Prostate gland (tissue), 2 donors: ENCODE results near the gene FSCN2. TPM values are rescaled to one million over a fixed set of nuclear protein-coding genes. Genes with fewer than 3 reads are reported as not detected.

Experiments used
- DNase-seq: peaks from one replicate; pipeline ENCODE4 v3.0.0-alpha.2; 2019; ENCODE audit warnings: low spot score
- H3K27ac ChIP-seq, 2 donors: fragments of 200-600 bp; sonication (generic); 2 replicates each; pipeline ENCODE4 v1.5.1; 2017 to 2019
- H3K27me3 ChIP-seq: fragments of 200-600 bp; sonication (generic); replicated peaks from 2 replicates; pipeline ENCODE4 v1.5.1; 2019; ENCODE audit not compliant: insufficient read depth
- H3K36me3 ChIP-seq, 2 donors: fragments of 200-600 bp; sonication (generic); 1 replicate in 1 of 2; 2 replicates in 1 of 2; pipeline versions ENCODE4 v1.5.1 to v1.8.1; 2017 to 2019
- H3K4me1 ChIP-seq: fragments of 200-600 bp; sonication (generic); replicated peaks from 2 replicates; pipeline ENCODE4 v1.5.1; 2019
- H3K4me3 ChIP-seq, 2 donors: fragments of 200-600 bp; sonication (generic); 2 replicates each; pipeline ENCODE4 v1.5.1; 2017 to 2019
- H3K9me3 ChIP-seq: fragments of 200-600 bp; sonication (generic); 2 replicates; pipeline ENCODE4 v1.5.1; 2017
- CTCF ChIP-seq, 4 experiments: fragments of 200-600 bp in 2 of 4; fragments of 450-650 bp in 2 of 4; sonication (generic) in 2 of 4; IDR thresholded peaks; 1 replicate in 3 of 4; 2 replicates in 1 of 4; pipeline ENCODE4 v1.5.1; 2016 to 2019; ENCODE audit warnings: antibody characterized with exemption in 4 of 4, mild to moderate bottlenecking in 2 of 4, moderate library complexity in 2 of 4
- POLR2A ChIP-seq: fragments of 450-650 bp; IDR thresholded peaks from one replicate; pipeline ENCODE4 v1.6.1; 2016; ENCODE audit warnings: antibody characterized with exemption, mild to moderate bottlenecking
- POLR2AphosphoS5 ChIP-seq: sonication (generic); formaldehyde crosslinking; IDR thresholded peaks from one replicate; pipeline ENCODE4 v1.6.1; 2017; ENCODE audit warnings: antibody characterized with exemption
- WGBS: methylation state at CpG from one replicate; pipeline ENCODE4 v1.1.5; 2018; 5-methylcytosine and 5-hydroxymethylcytosine counted together
- intact Hi-C: fragments of 100-400 bp; cut with DNase I; formaldehyde crosslinking; loops from one replicate; pipeline ENCODE4 v1.14.2; 2022
- total RNA-seq, 2 donors: library from RNA; depleted of rRNA; stranded (reverse); fragments of >200 nt; gene quantifications; one replicate each; pipeline ENCODE4 v1.1.0, GENCODE V29; 2016

FSCN2 gene
- total RNA-seq, 2 donors from 2014 or later = 3.1 to 5.6 TPM

- peaks cover 0 to 11% of the 10 kb centered on the region in 2 donors for H3K36me3 ChIP-seq
- TF ChIP-seq POLR2AphosphoS5 (no peak), CTCF (IDR thresholded peaks at IDR 0.05) (no peak), POLR2A (no peak)
- no peak overlapping the region for H3K27ac ChIP-seq
- intact Hi-C loops = no loop called here
- DNase-seq = no peak
- H3K4me3 ChIP-seq = no peak overlapping the region
- no peaks in the 10 kb centered on the region for H3K9me3 ChIP-seq
- H3K27me3 ChIP-seq = peaks cover 4% of the 10 kb centered on the region
- H3K4me1 ChIP-seq = no peaks in the 10 kb centered on the region
- 89% methylated on average over 25 of the region's 26 CpGs for WGBS
Observed at GRCh38 chr17:81538651-81539570, 10.7 kb downstream of the FSCN2 start.

- intact Hi-C loops = no loop called here
- no peak for TF ChIP-seq POLR2AphosphoS5
- no peak for TF ChIP-seq POLR2A
- no peak for TF ChIP-seq CTCF (IDR thresholded peaks at IDR 0.05)
- Histone ChIP-seq H3K27me3 (peaks cover 4% of the 10 kb centered on the region), H3K4me1 (no peaks in the 10 kb centered on the region), H3K4me3 (no peak overlapping the region), H3K36me3 (peaks cover 0 to 11% of the 10 kb centered on the region in 2 donors), H3K27ac (no peak overlapping the region), H3K9me3 (no peaks in the 10 kb centered on the region)
- DNase-seq = no peak
- WGBS = 86% methylated on average over 10 of the region's 10 CpGs
Observed at GRCh38 chr17:81539571-81539900, 11.4 kb downstream of the FSCN2 start.

GRCh38 chr17:81539961-81540675 is 11.9 kb downstream of the FSCN2 start:
- 89% methylated on average over 28 of the region's 28 CpGs for WGBS
- TF ChIP-seq POLR2AphosphoS5 (no peak), POLR2A (no peak), CTCF (IDR thresholded peaks at IDR 0.05) (no peak)
- Histone ChIP-seq H3K27me3 (peaks cover 4% of the 10 kb centered on the region), H3K4me3 (no peak overlapping the region), H3K4me1 (no peaks in the 10 kb centered on the region), H3K36me3 (peaks cover 0 to 11% of the 10 kb centered on the region in 2 donors), H3K9me3 (no peaks in the 10 kb centered on the region), H3K27ac (no peak overlapping the region)
- DNase-seq = no peak
- intact Hi-C loops = no loop called here

- Histone ChIP-seq H3K4me1 (no peaks in the 10 kb centered on the region), H3K27me3 (peaks cover 4% of the 10 kb centered on the region), H3K9me3 (no peaks in the 10 kb centered on the region), H3K4me3 (no peak overlapping the region), H3K36me3 (peaks cover 0 to 11% of the 10 kb centered on the region in 2 donors), H3K27ac (no peak overlapping the region)
- 92% methylated on average over 6 of the region's 14 CpGs for WGBS
- intact Hi-C loops = no loop called here
- TF ChIP-seq POLR2A (no peak), CTCF (IDR thresholded peaks at IDR 0.05) (no peak), POLR2AphosphoS5 (no peak)
- no peak for DNase-seq
Observed at GRCh38 chr17:81540676-81541027, 12.5 kb downstream of the FSCN2 start.
